Sigmoid colon (tissue), 7 donors: ENCODE measurements around the gene IFI27L2. TPM values are rescaled to one million over a fixed set of nuclear protein-coding genes. Genes with fewer than 3 reads are reported as not detected.

Experiments
- DNase-seq: peaks from one replicate; pipeline ENCODE4 v3.0.0-alpha.2; 2019
- H3K27ac ChIP-seq, 4 donors: fragments of 200-600 bp; sonication (generic); one replicate each; pipeline ENCODE4 v1.5.1; 2016 to 2019; ENCODE audit warnings: mild to moderate bottlenecking in 1 of 4
- H3K27me3 ChIP-seq, 3 donors: fragments of 200-600 bp; sonication (generic); one replicate each; pipeline ENCODE4 v1.5.1; 2019; ENCODE audit warnings: mild to moderate bottlenecking in 1 of 3
- H3K36me3 ChIP-seq, 4 donors: fragments of 200-600 bp; sonication (generic); one replicate each; pipeline ENCODE4 v1.5.1; 2016 to 2019
- H3K4me1 ChIP-seq, 4 donors: fragments of 200-600 bp; sonication (generic); one replicate each; pipeline ENCODE4 v1.5.1; 2017 to 2019
- H3K4me3 ChIP-seq, 4 donors: fragments of 200-600 bp; sonication (generic); one replicate each; pipeline ENCODE4 v1.5.1; 2017 to 2019; ENCODE audit warnings: mild to moderate bottlenecking in 2 of 4, moderate library complexity in 1 of 4
- H3K9me3 ChIP-seq, 4 donors: fragments of 200-600 bp in 3 of 4; sonication (generic) in 3 of 4; one replicate each; pipeline versions ENCODE4 v1.5.1 to v1.6.1; 2013 to 2019
- CTCF ChIP-seq, 4 experiments: fragments of 450-650 bp in 3 of 4; fragments of 200-600 bp in 1 of 4; IDR thresholded peaks; one replicate each; pipeline ENCODE4 v1.5.1; 2016 to 2019; ENCODE audit warnings: antibody characterized with exemption in 4 of 4, mild to moderate bottlenecking in 3 of 4, moderate library complexity in 2 of 4
- EP300 ChIP-seq, 4 donors: sonication (generic); formaldehyde crosslinking; IDR thresholded peaks; one replicate each; pipeline ENCODE4 v1.6.1; 2017; ENCODE audit warnings: antibody characterized with exemption in 4 of 4
- POLR2A ChIP-seq, 2 donors: fragments of 450-650 bp; IDR thresholded peaks; one replicate each; pipeline ENCODE4 v1.6.1; 2016; ENCODE audit warnings: antibody characterized with exemption in 2 of 2, mild to moderate bottlenecking in 2 of 2, moderate library complexity in 2 of 2
- POLR2AphosphoS5 ChIP-seq, 4 donors: sonication (generic); formaldehyde crosslinking; IDR thresholded peaks; one replicate each; pipeline ENCODE4 v1.6.1; 2017; ENCODE audit warnings: antibody characterized with exemption in 4 of 4
- WGBS, 2 donors: extraction: QIAGEN DNeasy Blood & Tissue Kit; methylation state at CpG; one replicate each; pipeline ENCODE4 v1.1.7; 2013; 5-methylcytosine and 5-hydroxymethylcytosine counted together
- intact Hi-C: fragments of 100-400 bp; cut with DNase I; formaldehyde crosslinking; loops from one replicate; pipeline ENCODE4 v1.15.1; 2023
- polyA plus RNA-seq, 3 donors: library from polyadenylated mRNA; stranded (reverse); fragments of 200-250 nt; gene quantifications; one replicate each; pipeline ENCODE4 v1.2.3, GENCODE V29; 2013
- total RNA-seq, 4 donors: library from RNA; depleted of rRNA; stranded (reverse); fragments of >200 nt; gene quantifications; one replicate each; pipeline ENCODE4 v1.1.0, GENCODE V29; 2016
- donor health status: healthy with polysubstance abuse.
- donor health status: Bipolar disorder and iron deficiency.
- donor health status: healthy.

IFI27L2 gene
- total and polyA plus RNA-seq, 7 donors, result 47.9 to 145 (median 84.7) TPM

GRCh38 chr14:94145902-94146527 is 16.6 kb upstream of the IFI27L2 start:
- 77 to 84% methylated on average over 6 of the region's 6 CpGs for WGBS, 2 donors
- H3K4me3 ChIP-seq, result no peak overlapping the region
- no peak for TF ChIP-seq EP300 (IDR thresholded peaks at IDR 0.05)
- TF ChIP-seq CTCF (IDR thresholded peaks at IDR 0.05), result no peak
- no peak for TF ChIP-seq POLR2A (IDR thresholded peaks at IDR 0.05)
- no peak for TF ChIP-seq POLR2AphosphoS5 (IDR thresholded peaks at IDR 0.05)
- no peak overlapping the region for H3K27ac ChIP-seq
- no peak for DNase-seq
- H3K4me1 ChIP-seq, result no peaks in the 10 kb centered on the region
- no peaks in the 10 kb centered on the region for H3K36me3 ChIP-seq
- no peaks in the 10 kb centered on the region for H3K9me3 ChIP-seq
- intact Hi-C loops, result no loop called here
- no peaks in the 10 kb centered on the region for H3K27me3 ChIP-seq

GRCh38 chr14:94144765-94145164 is 15.4 kb upstream of the IFI27L2 start:
- no peaks in the 10 kb centered on the region for H3K36me3 ChIP-seq
- no peak for TF ChIP-seq POLR2AphosphoS5 (IDR thresholded peaks at IDR 0.05)
- TF ChIP-seq POLR2A (IDR thresholded peaks at IDR 0.05), result no peak
- TF ChIP-seq CTCF (IDR thresholded peaks at IDR 0.05), result no peak
- TF ChIP-seq EP300 (IDR thresholded peaks at IDR 0.05), result no peak
- intact Hi-C loops, result no loop called here
- H3K9me3 ChIP-seq, result no peaks in the 10 kb centered on the region
- H3K4me1 ChIP-seq, result no peaks in the 10 kb centered on the region
- H3K4me3 ChIP-seq, result no peak overlapping the region
- no peaks in the 10 kb centered on the region for H3K27me3 ChIP-seq
- no peak for DNase-seq
- H3K27ac ChIP-seq, result no peak overlapping the region
- WGBS, 2 donors, result 75 to 86% methylated on average over 1 of the region's 1 CpG

GRCh38 chr14:94143711-94144110 is 14.3 kb upstream of the IFI27L2 start:
- WGBS, 2 donors, result 91 to 94% methylated on average over 4 of the region's 4 CpGs
- no peak for DNase-seq
- no peak overlapping the region for H3K27ac ChIP-seq
- no peaks in the 10 kb centered on the region for H3K36me3 ChIP-seq
- H3K4me1 ChIP-seq, result no peaks in the 10 kb centered on the region
- no peaks in the 10 kb centered on the region for H3K27me3 ChIP-seq
- TF ChIP-seq POLR2A (IDR thresholded peaks at IDR 0.05) (no peak), EP300 (IDR thresholded peaks at IDR 0.05) (no peak), POLR2AphosphoS5 (IDR thresholded peaks at IDR 0.05) (no peak)
- H3K4me3 ChIP-seq, result no peak overlapping the region
- intact Hi-C loops, result no loop called here
- H3K9me3 ChIP-seq, result no peaks in the 10 kb centered on the region

GRCh38 chr14:94143239-94143638 is 13.8 kb upstream of the IFI27L2 start:
- H3K4me3 ChIP-seq, result no peak overlapping the region
- H3K36me3 ChIP-seq, result no peaks in the 10 kb centered on the region
- no peak for DNase-seq
- 81 to 86% methylated on average over 3 of the region's 3 CpGs for WGBS, 2 donors
- TF ChIP-seq POLR2A (IDR thresholded peaks at IDR 0.05), result no peak
- TF ChIP-seq POLR2AphosphoS5 (IDR thresholded peaks at IDR 0.05), result no peak
- no peak for TF ChIP-seq EP300 (IDR thresholded peaks at IDR 0.05)
- TF ChIP-seq CTCF (IDR thresholded peaks at IDR 0.05), result no peak
- no peak overlapping the region for H3K27ac ChIP-seq
- no peaks in the 10 kb centered on the region for H3K4me1 ChIP-seq
- no peaks in the 10 kb centered on the region for H3K9me3 ChIP-seq
- intact Hi-C loops, result no loop called here
- no peaks in the 10 kb centered on the region for H3K27me3 ChIP-seq

- H3K27me3 ChIP-seq, result no peaks in the 10 kb centered on the region
- H3K4me3 ChIP-seq, result no peak overlapping the region
- H3K9me3 ChIP-seq, result no peaks in the 10 kb centered on the region
- no peak for DNase-seq
- WGBS, 2 donors, result 84 to 90% methylated on average over 1 of the region's 1 CpG
- H3K4me1 ChIP-seq, result no peaks in the 10 kb centered on the region
- intact Hi-C loops, result no loop called here
- H3K36me3 ChIP-seq, result no peaks in the 10 kb centered on the region
- H3K27ac ChIP-seq, result no peak overlapping the region
- no peak for TF ChIP-seq POLR2A (IDR thresholded peaks at IDR 0.05)
- no peak for TF ChIP-seq EP300 (IDR thresholded peaks at IDR 0.05)
These were observed 13.4 kb upstream of the IFI27L2 start for GRCh38 chr14:94142836-94143235.

GRCh38 chr14:94142247-94142646 is 12.8 kb upstream of the IFI27L2 start:
- Histone ChIP-seq H3K9me3 (no peaks in the 10 kb centered on the region), H3K4me3 (no peak overlapping the region), H3K4me1 (no peaks in the 10 kb centered on the region), H3K27me3 (no peaks in the 10 kb centered on the region), H3K27ac (no peak overlapping the region), H3K36me3 (no peaks in the 10 kb centered on the region)
- no peak for DNase-seq
- 78 to 85% methylated on average over 3 of the region's 3 CpGs for WGBS, 2 donors
- intact Hi-C loops, result no loop called here
- no peak for TF ChIP-seq POLR2AphosphoS5 (IDR thresholded peaks at IDR 0.05)
- no peak for TF ChIP-seq CTCF (IDR thresholded peaks at IDR 0.05)
- TF ChIP-seq EP300 (IDR thresholded peaks at IDR 0.05), result no peak
- TF ChIP-seq POLR2A (IDR thresholded peaks at IDR 0.05), result no peak
